ENCODE measurements around the gene RPTOR.

GRCh38 chr17:80940171-80941123 is 395.8 kb downstream of the RPTOR start:
- TF ChIP-seq CTCF (IDR thresholded peaks at IDR 0.05; ENCODE audit: low read length) (no peak), EZH2 (IDR thresholded peaks at IDR 0.05; ENCODE audit: borderline replicate concordance, low read length) (no peak)

Data from OCI-LY1 (cell line).